ENCODE results near the gene MRPL49. TPM values are rescaled to one million over a fixed set of nuclear protein-coding genes. Genes with fewer than 3 reads are reported as not detected.

MRPL49 gene
- total and polyA plus RNA-seq, 9 of the 15 experiments (the other 6 are each of a cell fraction or from before 2014, with no cell fraction given): 74.3 to 132 (median 91.2) TPM

DNA sequence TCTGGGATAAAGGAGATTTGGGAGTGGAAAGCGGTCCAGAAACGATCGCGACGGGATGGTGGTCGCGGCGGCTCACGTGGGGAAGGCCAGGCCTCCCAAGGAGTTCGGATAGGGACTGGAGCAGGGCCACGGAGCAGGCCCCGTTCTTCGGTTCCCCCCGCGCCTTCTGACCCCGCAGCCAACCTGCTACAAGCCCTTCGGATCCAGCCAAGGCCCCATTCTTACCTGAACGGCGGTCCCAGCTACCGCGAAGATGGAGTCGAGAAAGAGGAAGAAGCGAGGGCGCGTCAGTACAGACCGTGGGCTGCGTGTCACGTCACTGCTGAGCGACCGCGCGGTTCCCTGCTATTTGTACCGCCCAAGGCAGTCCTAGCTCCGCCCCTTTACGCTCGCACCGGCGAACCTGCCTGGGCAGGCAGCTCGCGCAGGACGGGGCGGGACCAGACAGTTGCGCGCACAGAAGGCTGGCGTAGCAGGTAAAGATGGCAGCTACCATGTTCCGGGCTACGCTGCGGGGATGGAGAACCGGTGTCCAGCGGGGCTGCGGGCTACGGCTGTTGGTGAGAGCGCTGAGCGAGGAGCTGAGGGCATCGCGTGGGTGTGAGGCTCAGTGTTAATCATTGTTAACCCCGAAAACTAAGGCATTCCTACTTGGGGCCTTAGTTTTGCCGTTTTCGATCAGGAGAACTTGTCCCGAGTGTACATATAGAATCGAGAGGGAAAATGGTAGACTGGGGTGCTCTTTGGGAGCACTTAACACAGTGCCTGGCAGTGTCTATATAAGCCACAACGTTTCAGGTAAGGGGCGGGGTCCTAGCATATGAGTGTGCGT lies at the start of gene MRPL49, which contains the start of gene FAU (continued):
- 0 out of 2 replicates have a peak, but pooled peaks have one; percentile 2 for TF ChIP-seq LCOR (CRISPR knock-in tag; IDR thresholded peaks at IDR 0.05)
- TF ChIP-seq, protein P1, sequence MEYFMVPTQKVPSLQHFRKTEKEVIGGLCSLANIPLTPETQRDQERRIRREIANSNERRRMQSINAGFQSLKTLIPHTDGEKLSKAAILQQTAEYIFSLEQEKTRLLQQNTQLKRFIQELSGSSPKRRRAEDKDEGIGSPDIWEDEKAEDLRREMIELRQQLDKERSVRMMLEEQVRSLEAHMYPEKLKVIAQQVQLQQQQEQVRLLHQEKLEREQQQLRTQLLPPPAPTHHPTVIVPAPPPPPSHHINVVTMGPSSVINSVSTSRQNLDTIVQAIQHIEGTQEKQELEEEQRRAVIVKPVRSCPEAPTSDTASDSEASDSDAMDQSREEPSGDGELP (CRISPR knock-in tag; IDR thresholded peaks at IDR 0.05; ENCODE audit: borderline replicate concordance): peak; percentile 84
- TF ChIP-seq ZNF644 (tag; IDR thresholded peaks at IDR 0.05; ENCODE audit: low read depth): no peak
- TF ChIP-seq RBBP5 (IDR thresholded peaks at IDR 0.05; ENCODE audit: borderline replicate concordance, insufficient read depth, low read length, poor library complexity, severe bottlenecking): peak; percentile 89
- TF ChIP-seq RHOXF2B (CRISPR knock-in tag; conservative IDR thresholded peaks at IDR 0.05): 0 out of 2 replicates have a peak, but pooled peaks have one; percentile 50
- TF ChIP-seq SRSF7 (optimal IDR thresholded peaks at IDR 0.05; ENCODE audit: low read depth, low read length): no peak
- TF ChIP-seq, protein P2, sequence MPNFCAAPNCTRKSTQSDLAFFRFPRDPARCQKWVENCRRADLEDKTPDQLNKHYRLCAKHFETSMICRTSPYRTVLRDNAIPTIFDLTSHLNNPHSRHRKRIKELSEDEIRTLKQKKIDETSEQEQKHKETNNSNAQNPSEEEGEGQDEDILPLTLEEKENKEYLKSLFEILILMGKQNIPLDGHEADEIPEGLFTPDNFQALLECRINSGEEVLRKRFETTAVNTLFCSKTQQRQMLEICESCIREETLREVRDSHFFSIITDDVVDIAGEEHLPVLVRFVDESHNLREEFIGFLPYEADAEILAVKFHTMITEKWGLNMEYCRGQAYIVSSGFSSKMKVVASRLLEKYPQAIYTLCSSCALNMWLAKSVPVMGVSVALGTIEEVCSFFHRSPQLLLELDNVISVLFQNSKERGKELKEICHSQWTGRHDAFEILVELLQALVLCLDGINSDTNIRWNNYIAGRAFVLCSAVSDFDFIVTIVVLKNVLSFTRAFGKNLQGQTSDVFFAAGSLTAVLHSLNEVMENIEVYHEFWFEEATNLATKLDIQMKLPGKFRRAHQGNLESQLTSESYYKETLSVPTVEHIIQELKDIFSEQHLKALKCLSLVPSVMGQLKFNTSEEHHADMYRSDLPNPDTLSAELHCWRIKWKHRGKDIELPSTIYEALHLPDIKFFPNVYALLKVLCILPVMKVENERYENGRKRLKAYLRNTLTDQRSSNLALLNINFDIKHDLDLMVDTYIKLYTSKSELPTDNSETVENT (CRISPR knock-in tag; IDR thresholded peaks at IDR 0.05): peak; percentile 81; the same call in 1 of the 2 replicates
- peak; percentile 86 for TF ChIP-seq HNRNPLL (IDR thresholded peaks at IDR 0.05; ENCODE audit: low read depth, low read length, poor library complexity, severe bottlenecking)
- peak; percentile 89 to 94 (median 94) for TF ChIP-seq YY1 (IDR thresholded peaks at IDR 0.05; ENCODE audit: borderline replicate concordance in 1 of 3, control insufficient read depth in 1 of 3, extremely low read depth in 1 of 3, insufficient read depth in 3 of 3, insufficient read length in 1 of 3, insufficient replicate concordance in 2 of 3, low read depth in 1 of 3, low read length in 2 of 3)
- TF ChIP-seq SMARCE1 (IDR thresholded peaks at IDR 0.05): peak; percentile 39; the same call in 1 of the 2 replicates
- TF ChIP-seq JUN (IDR thresholded peaks at IDR 0.05; ENCODE audit: borderline replicate concordance, low read depth, low read length): peak; percentile 53; the same call in 1 of the 2 replicates
- TF ChIP-seq JUN (CRISPR knock-in tag; IDR thresholded peaks at IDR 0.05; ENCODE audit: borderline replicate concordance): no peak
- no peak for TF ChIP-seq MAFG (tag; conservative IDR thresholded peaks at IDR 0.05)
- TF ChIP-seq ZBED1 (IDR thresholded peaks at IDR 0.05): 0 out of 2 replicates have a peak, but pooled peaks have one; percentile 35
- TF ChIP-seq NBN (IDR thresholded peaks at IDR 0.05; ENCODE audit: low read depth): peak; percentile 35; the same call in 1 of the 2 replicates
- TF ChIP-seq NEUROD1 (IDR thresholded peaks at IDR 0.05; ENCODE audit: borderline replicate concordance, low read depth, low read length, partially characterized antibody): peak; percentile 52
- peak; percentile 66; the same call in 1 of the 2 replicates for TF ChIP-seq RB1 (IDR thresholded peaks at IDR 0.05; ENCODE audit: low read depth)
- TF ChIP-seq, protein P3, sequence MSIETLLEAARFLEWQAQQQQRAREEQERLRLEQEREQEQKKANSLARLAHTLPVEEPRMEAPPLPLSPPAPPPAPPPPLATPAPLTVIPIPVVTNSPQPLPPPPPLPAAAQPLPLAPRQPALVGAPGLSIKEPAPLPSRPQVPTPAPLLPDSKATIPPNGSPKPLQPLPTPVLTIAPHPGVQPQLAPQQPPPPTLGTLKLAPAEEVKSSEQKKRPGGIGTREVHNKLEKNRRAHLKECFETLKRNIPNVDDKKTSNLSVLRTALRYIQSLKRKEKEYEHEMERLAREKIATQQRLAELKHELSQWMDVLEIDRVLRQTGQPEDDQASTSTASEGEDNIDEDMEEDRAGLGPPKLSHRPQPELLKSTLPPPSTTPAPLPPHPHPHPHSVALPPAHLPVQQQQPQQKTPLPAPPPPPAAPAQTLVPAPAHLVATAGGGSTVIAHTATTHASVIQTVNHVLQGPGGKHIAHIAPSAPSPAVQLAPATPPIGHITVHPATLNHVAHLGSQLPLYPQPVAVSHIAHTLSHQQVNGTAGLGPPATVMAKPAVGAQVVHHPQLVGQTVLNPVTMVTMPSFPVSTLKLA (conservative IDR thresholded peaks at IDR 0.05): peak; percentile 75 to 88
- TF ChIP-seq RNF2 (IDR thresholded peaks at IDR 0.05): peak; percentile 12; the same call in 1 of the 2 replicates
- TF ChIP-seq, protein P4, sequence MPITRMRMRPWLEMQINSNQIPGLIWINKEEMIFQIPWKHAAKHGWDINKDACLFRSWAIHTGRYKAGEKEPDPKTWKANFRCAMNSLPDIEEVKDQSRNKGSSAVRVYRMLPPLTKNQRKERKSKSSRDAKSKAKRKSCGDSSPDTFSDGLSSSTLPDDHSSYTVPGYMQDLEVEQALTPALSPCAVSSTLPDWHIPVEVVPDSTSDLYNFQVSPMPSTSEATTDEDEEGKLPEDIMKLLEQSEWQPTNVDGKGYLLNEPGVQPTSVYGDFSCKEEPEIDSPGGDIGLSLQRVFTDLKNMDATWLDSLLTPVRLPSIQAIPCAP (CRISPR knock-in tag; IDR thresholded peaks at IDR 0.05; ENCODE audit: borderline replicate concordance): no peak
